Choroid plexus epithelial cell (primary cell): Measurements from ENCODE around the gene GRM4.

ENCODE experiments used
- DNase-seq: peaks from one replicate; pipeline ENCODE4 v3.0.0-alpha.2; 2010; ENCODE audit warnings: low read depth
- H3K4me3 ChIP-seq: 2 replicates; pipeline ENCODE4 v1.5.1; 2011; ENCODE audit warnings: low read depth, mild to moderate bottlenecking, control low read depth, low read length, moderate library complexity
- TF ChIP-seq, protein P1 (sequence below): conservative IDR thresholded peaks from 2 replicates; pipeline ENCODE4 v1.5.1; 2011; ENCODE audit warnings: low read depth, mild to moderate bottlenecking, control low read depth, inconsistent platforms, low read length, moderate library complexity

Gene GRM4

DNA sequence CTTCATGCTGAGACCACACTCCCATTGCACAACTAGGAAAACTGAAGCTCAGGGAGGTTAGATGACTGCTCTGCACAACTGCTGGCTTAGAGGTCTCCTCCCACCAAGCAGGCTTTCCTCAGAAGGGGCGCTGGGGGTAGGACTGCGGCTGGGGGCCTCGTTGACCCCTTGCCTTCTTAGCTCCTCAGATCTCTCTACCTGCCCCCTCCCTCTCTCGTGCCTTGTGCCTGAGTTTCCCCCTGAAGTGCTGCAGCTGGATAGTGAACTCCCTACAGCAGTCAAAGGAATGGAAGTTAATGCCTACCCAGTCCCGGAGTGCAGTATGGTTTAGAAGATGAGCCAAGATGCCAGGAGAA lies 149.8 kb downstream of the GRM4 start:
- no peak overlapping the region for H3K4me3 ChIP-seq
- peak; percentile 2 for DNase-seq
- TF ChIP-seq, protein P1, sequence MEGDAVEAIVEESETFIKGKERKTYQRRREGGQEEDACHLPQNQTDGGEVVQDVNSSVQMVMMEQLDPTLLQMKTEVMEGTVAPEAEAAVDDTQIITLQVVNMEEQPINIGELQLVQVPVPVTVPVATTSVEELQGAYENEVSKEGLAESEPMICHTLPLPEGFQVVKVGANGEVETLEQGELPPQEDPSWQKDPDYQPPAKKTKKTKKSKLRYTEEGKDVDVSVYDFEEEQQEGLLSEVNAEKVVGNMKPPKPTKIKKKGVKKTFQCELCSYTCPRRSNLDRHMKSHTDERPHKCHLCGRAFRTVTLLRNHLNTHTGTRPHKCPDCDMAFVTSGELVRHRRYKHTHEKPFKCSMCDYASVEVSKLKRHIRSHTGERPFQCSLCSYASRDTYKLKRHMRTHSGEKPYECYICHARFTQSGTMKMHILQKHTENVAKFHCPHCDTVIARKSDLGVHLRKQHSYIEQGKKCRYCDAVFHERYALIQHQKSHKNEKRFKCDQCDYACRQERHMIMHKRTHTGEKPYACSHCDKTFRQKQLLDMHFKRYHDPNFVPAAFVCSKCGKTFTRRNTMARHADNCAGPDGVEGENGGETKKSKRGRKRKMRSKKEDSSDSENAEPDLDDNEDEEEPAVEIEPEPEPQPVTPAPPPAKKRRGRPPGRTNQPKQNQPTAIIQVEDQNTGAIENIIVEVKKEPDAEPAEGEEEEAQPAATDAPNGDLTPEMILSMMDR: no peak

DNA sequence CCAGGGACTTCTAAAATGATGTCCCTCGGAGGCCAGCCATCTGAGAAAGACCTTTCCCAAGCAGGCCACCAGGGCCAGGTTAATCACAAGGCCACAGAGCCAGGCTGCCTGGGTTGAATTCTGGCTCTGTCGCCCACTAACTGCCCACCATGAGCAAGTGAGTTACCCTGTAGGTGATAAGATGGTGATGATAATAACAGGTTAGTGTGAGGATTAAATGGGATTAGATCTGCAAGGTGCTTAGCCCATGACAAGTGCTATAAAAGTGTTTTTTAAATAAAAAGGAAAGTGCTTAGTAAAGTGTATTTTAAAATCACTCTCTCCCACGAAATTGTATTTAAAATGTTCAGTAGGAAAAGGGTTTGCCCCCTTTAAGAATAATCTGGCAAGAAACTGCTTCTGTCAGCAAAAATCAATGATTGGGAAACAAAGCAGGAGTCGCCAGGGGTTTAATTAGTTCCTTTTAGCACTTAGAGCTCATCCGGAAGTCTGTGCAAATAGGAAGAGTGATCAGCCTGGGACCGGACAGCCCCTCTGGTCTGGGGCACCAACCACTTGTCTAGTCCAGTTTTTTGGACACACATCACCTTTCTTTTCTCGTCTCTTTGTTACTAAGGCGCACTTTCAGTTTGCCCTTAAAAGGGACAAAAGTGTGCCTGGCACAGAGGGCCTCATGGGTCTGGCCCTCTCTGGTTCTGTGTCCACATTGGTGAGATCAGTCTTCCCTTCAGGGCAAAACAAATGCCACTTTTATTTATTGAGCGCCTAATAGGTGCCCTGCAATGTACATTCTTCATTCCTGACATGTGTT lies 150.4 kb downstream of the GRM4 start:
- H3K4me3 ChIP-seq: no peak overlapping the region
- TF ChIP-seq, protein P1: no peak
- no peak for DNase-seq

DNA sequence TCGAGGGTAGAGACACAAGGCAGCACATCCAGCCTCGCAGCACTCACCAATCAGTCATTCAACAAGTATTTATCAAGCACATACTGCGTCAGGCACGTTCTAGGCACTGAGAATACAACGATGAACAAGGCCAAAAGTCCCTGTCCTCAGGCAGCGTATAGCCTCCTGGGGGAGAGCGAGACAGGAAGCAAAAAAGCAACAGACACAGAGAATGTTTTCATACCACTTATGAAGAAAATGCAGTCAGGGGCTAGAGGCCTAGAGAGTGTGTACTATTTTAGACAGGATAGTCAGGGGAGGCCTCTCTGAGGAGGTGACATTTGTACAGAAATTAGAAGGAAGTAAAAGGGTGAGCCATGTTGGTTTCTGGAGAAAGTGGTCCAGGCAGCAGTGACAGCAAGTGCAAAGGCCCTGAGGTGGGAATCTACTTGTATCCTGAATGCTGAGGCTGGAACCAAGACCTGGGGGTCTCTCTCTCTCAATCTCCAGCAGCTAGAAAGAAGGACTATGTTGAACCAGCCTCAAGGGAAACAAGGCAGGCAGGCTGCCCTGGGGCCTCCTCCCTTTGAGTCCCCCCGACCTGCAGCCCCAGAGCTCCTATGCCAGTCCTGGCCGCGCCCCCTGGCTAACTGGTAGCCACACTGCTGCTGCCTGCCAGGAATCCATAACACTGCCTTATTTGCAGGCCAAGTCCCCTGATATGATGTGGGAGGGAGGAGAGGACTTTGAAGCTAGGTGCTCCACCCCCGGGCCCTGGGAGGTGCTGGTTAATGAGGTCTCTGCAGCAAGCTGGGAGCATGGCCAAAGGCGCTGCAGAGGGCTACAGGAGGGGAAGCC lies 151.2 kb downstream of the GRM4 start:
- TF ChIP-seq, protein P1: no peak
- no peak overlapping the region for H3K4me3 ChIP-seq
- DNase-seq: no peak

DNA sequence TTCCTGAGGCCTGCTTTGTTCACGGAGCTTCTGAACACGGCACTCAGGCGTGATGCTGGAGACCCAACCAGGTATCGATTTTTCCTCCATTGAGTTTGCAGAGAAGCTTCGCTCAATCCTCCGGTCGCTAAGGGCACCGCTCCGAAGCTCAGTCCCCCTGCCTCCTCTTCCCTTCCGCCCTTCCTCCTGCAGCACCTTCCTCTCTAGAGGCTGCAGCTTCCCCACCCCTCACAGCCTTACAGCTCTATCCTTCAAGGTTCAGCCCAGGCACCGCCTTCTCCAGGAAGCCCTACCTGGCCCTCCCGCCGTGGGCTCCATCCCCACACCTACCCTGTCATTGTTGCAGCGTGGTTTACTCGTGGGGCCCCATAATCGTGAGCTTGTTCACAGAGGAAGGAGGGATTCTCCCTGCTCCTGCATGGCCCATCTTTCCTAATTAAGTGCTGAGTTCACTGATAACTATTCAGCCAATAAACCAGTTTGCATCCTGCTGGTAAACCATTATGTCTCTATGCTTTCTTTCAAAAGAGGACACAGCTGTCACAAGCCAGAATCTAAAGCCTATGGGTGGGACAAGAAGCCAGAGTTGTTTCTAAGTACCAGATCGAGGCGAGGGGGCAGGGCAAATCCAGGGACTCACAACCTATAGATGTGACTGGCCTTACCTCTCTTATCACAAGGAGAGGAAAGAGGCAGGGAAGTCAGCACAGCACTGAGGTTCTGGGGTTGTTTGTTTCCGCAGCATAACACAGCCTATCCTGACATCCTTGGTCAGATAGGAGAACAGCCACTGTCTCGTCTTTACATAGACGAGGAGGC lies 152.0 kb downstream of the GRM4 start:
- DNase-seq: no peak
- no peak overlapping the region for H3K4me3 ChIP-seq
- TF ChIP-seq, protein P1: no peak

DNA sequence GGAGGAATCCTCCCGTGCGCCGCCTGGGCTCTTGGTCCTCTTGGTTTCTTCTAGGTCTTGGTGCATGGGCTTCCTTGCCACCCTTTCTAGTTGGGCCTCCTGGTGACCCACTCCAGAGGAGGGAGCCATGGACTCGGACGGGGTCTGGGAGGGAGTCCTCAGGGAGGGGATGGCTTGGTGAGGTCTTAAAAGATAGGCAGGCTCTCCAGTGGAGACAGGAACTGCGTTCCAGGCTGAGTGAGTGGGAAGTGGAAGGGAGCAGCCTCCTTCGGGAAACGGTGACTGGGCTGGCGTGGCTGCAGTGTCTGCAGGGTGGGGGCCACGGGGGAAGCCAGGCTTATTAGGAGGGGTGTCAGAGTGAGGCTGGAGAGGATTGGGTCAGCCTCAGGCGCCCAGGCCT lies 152.8 kb downstream of the GRM4 start:
- H3K4me3 ChIP-seq: no peak overlapping the region
- TF ChIP-seq, protein P1: no peak
- DNase-seq: no peak

DNA sequence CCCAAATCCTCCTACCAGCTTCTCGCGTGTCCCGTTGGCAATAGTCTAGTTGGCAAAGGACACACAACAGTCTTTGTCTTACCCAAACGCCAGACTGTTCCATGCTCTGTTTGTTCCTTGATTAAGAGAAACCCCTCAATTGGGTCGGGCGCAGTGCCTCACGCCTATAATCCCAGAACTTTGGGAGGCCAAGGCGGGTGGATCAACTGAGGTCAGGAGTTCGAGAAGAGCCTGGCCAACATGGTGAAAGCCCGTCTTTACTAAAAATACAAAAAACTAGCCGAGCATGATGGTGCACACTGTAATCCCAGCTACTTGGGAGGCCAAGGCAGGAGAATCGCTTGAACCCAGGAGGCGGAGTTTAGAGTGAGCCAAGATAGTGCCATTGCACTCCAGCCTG lies 153.7 kb downstream of the GRM4 start:
- TF ChIP-seq, protein P1: no peak
- H3K4me3 ChIP-seq: no peak overlapping the region
- DNase-seq: no peak
